Left kidney (tissue), 2 donors: Measurements from ENCODE around the gene IQSEC1. TPM values are rescaled to one million over a fixed set of nuclear protein-coding genes. Genes with fewer than 3 reads are reported as not detected.

ENCODE experiments used
- DNase-seq: peaks from one replicate; pipeline ENCODE4 v3.0.0-alpha.2; 2013
- polyA plus RNA-seq: library from polyadenylated mRNA; unstranded; fragments of 120-200 nt; gene quantifications from one replicate; pipeline ENCODE4 v1.2.1, GENCODE V29; 2013; ENCODE audit not compliant: insufficient read length

Gene IQSEC1
- polyA plus RNA-seq, 1 donor = 32.1 TPM

GRCh38 chr3:12954180-12954579 is 119.0 kb downstream of the IQSEC1 start:
- DNase-seq = no peak

GRCh38 chr3:12953201-12953995 is 119.8 kb downstream of the IQSEC1 start:
- no peak for DNase-seq

DNA sequence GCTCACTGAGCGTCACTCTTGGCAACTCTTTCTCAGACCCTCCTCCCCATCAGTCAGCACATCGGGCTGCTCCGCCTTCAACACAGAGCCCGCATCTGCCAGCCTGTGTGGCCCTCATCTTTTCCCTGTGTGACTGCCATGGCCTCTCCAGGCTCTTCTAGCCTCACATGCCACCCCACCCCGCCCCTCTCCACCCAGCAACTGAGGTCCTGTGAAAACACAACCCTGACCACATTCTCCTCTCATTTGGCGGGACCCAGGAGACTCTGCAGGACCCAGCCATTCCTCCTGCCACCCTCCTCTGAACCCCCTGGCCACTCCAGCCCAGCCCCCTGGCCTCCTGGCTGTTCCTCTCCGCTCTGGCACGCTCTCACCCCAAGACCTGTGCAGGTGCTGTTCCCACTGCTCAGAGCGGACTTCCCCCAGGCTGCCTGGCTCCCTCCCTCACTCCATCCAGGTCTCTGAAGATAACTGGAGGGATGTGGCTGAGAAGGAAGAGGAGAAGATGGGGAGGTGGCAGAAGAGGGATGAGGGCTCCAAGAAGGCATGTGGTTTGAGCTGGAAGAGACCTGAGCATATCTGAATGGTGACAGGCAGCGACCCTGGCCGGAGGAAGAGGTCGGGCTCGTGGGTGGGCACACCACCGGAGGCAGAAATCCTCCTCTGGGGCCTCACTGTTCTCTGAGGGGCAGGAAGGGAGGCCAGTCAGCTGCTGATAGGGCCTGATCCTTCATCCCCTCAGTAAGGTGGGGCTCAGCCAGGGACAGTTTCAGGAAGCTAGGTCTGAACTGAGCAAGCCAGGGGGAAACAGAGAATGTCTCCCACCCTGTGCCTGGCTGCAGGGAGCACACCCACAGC is 120.7 kb downstream of the IQSEC1 start:
- DNase-seq = no peak

- DNase-seq = no peak
Observed at GRCh38 chr3:12948891-12949711, 124.1 kb downstream of the IQSEC1 start.

DNA sequence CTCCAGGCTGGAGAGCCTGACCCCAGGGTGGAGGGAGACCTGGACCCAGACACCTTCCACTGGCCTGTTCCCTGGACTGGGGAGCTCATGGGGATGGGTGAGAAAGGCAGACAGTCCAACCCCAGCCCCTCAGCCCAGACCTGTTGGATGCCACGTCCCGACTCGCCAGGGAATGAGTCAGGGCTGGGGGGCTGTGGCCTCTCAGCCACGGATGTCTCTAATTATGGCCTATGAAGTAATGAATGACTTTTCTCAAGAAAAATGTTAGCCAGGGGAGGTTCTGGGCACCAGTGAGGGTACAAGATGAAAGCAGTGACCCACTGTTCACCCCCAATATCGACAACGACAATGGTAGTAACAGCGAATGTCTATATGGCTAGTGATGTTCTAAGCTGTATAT is 124.9 kb downstream of the IQSEC1 start:
- no peak for DNase-seq

DNA sequence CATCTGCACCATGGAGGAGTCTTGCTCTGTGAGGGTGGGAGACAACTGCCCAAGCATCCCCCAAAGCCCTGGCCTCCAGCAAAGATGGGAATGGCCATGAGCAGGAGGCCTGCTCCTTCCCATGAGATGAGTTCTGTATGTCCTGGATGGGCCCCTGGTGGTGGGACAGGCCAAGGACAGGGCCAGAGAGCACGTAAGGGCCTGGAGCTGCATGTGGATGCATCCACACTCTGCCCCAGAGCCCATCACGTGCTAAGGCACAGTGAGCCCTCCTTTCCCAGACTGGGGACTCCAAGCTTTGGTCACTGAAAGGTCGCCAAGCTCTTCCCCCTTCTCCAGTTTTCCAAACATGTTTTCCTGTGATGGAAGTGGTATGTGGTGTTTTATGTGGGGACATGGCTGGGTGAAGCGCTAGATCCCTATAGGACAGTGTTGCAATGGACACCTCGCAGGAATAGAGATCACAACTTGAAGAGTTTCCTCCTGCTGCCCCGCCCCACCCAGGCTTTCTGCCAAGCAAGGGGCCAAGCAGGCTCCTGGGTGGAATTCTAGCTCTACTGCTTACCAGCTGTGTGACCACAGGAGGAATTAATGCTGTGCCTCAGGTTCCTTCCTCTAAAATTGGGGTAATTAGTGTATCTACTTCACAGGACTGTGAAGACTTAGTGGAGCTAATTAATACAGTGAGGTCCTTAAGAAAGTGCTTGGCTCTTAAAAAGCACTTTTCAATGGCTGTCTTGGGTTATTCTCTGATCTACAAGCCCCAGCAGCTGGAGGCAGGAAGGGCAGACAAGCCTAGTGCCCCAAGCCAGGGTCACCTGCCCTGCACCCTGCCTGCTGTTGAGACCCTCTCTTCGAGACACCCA is 125.5 kb downstream of the IQSEC1 start:
- DNase-seq = no peak

DNA sequence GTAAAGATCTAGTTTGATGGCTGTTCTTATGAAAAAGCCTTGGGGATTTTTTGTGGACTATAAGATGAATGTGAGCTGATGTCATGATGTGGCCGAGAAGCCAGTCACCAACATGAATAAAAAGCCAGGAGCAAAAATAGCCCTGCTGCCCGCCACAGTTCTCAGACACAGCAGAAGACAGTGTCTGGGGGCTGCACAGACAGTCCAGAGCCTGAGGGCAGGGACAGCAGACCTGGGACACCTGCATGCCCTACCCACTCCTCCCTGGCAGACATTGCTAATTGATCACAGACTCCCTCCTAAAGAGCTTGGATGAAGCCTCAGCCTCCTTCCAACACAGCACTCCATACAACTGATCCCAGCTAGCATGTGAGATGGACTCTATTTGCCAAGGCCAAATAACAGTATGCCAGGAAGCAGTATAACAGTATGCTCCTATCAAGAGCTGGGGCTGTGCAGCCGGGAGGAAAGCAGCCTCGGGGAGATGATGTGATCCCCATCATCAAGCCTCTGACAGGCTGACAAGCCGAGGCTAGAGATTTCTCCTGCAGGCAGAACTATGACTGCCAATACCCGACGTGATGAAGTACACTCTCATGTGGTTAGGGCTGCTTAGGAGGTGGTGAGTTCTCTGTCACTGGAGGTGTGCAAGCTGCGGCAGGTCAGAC is 126.4 kb downstream of the IQSEC1 start:
- DNase-seq = no peak

DNA sequence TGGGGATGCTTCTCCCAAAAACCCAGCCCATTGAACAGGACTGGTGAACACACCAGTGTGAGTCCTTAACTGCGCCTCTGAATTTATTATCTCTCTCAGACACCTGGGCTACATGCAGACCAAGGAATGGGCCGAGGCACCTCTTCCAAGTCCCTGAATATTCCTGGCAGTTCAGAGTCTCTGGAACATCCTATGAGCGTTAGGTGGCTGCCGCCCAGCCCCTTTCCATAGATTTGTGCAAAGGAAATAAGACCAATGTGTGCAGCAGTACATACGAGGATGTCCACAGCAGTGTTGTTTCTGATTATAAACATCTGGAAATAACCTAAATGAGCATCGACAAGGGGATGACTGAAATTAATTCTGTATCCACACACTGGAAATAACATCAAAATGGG is 127.0 kb downstream of the IQSEC1 start:
- no peak for DNase-seq

DNA sequence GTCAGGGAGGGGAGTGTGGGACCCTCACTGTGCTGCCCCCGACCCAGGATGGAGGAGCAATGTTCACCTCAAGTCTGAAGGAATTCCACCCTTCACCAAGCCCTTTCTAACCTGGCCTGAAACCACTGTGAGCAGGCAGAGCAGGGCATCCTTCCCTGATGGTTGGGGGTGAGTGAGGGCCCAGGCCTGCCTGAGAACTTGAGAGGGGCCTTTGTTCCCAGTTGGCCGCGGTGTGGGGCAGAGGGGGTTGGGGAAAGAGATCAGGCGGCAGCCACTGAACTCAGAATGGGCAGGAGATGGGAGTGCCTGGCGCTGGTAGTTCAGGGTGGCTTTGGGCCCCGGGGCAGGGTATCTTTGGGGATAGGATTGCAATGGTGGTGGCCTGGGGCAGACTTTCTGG is 128.4 kb downstream of the IQSEC1 start:
- no peak for DNase-seq

DNA sequence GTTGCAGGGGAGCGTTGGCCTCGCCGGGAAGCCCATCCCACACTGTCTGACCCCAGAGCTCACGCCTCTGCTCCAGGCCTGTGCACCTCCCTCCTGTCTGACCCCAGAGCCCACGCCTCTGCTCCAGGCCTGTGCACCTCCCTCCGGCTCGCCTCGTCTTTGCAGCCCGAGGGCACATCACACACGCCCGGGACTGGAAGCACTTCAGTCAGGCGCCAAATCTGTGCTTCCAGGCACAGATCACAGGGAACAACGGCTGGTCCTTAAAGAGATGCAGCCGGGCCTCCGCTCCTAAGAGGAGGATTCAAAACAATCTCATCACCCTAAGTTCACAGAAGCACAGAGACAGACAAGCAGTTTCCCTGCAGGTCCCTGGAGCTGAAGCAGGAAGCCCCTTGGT is 128.8 kb downstream of the IQSEC1 start:
- no peak for DNase-seq

- no peak for DNase-seq
Observed at GRCh38 chr3:12943124-12944021, 129.9 kb downstream of the IQSEC1 start.

DNA sequence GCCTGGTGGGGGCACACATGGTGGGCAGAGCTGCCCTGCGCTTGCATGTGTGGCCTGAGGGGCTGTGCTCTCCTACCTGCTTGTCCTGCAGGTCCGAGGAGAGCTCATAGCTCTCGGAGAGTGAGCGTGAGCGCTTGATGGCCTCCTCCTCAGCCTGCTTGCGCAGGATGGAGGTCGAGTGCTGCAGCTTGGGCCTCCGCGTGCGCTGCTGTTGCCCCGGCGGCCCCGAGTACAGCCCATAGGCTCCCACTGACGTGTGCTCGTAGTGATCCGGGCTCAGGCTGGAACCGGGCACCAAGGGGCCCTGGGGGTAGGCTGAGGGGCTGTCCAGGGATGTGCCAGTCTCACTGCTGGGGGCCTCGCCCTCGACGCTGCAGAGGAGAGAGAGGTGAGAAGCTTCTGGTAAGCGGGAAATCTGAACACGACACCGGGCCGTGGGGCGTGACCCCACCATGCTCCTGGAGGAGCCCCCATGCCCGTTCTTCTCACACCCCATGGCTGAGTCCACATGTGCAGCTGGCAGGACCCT is 131.7 kb downstream of the IQSEC1 start:
- DNase-seq = no peak

DNA sequence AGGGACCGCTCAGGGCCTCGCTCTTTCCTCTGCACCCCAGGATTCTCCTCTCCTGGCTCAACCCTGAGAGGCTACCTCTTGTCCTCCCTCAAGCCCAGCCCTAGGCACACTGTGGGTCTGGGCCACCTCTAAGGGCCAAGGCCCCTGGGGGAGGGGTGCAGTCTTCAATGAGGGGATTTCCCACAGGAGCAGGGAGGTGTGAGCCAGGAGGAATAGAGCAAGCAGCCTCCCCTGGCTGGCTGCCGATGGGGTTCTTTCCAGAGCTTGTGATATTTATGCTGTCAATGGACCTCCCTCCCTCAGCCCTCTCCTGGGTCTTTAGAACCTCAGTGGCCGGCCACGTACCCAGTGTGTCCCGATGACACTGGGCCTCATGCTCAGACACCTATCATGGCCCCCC is 132.4 kb downstream of the IQSEC1 start:
- no peak for DNase-seq

- no peak for DNase-seq
Observed at GRCh38 chr3:12939137-12939536, 134.1 kb downstream of the IQSEC1 start.

- DNase-seq = peak; percentile 47
Observed at GRCh38 chr3:12938258-12938711, 134.9 kb downstream of the IQSEC1 start.

- DNase-seq = no peak
Observed at GRCh38 chr3:12935861-12936830, 137.1 kb downstream of the IQSEC1 start.

- no peak for DNase-seq
Observed at GRCh38 chr3:12935023-12935860, 138.0 kb downstream of the IQSEC1 start.
